GM18526 (cell line): Measurements from ENCODE around the gene MRPL40.

Experiments used
- POLR2A ChIP-seq: IDR thresholded peaks from 3 replicates; pipeline ENCODE4 v1.6.1; 2011; ENCODE audit not compliant: insufficient read length; ENCODE audit errors: extremely low read depth

Gene MRPL40

DNA sequence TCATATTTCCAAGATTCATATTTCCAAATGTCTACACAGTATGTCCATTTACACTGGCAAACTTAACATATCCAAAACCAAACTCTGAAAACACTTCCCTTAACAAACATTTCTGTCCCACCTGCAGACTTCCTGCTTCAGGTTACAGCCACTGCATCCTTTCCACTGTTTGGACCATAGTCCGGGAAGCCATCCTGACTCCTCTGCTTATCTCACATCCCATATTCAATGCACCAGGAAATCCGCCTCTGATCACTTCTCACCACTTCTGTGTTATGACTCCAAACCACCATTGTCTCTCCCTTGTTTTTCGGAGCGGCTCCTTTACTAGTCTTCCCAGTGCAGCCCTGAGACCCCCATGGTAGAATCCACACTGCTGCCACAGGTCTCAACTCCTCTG is 30.9 kb upstream of the MRPL40 start:
- no peak for TF ChIP-seq POLR2A

DNA sequence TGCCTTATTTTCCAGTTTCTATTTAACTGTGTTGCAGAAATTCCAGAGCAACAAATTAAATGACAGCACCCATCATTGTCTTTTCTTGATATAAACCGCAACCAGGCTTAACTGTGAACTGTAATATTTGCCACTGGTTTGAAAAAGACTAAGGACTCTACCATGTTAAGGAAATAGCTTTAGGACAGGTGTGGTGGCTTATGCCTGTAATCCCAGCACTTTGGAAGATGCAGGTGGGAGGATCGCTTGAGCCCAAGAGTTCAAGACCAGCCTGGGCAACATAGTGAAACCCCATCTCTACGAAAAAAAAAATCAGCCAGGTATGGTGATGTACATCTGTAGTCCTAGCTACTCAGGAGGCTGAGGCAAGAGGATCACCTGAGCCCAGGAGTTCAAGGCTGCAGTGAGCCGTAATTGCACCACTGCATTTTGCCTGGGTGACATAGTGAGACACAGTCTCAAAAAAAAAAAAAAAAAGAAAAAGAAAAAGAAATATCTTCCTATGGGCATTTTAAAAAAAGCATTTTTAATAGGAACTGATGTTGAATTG is 29.6 kb upstream of the MRPL40 start:
- no peak for TF ChIP-seq POLR2A

DNA sequence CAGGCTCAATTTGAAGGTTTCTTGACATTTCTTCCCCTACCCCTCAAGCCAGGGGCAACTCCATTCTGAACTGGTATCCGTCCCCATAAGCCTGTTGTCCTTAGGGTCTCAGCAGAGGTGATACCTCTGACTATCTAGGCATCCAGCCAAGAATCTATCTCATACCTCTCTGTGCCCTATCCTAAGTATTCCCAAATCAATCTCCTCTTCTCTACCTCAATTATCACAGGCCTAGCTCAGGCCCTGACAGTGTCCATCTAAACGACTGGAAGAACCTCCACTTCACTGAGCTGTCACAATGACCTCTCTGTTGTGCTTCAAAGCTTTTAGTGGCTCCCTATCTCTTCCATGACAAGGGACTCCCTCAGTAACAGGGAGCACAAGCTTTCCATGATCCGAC is 27.7 kb upstream of the MRPL40 start:
- no peak for TF ChIP-seq POLR2A

DNA sequence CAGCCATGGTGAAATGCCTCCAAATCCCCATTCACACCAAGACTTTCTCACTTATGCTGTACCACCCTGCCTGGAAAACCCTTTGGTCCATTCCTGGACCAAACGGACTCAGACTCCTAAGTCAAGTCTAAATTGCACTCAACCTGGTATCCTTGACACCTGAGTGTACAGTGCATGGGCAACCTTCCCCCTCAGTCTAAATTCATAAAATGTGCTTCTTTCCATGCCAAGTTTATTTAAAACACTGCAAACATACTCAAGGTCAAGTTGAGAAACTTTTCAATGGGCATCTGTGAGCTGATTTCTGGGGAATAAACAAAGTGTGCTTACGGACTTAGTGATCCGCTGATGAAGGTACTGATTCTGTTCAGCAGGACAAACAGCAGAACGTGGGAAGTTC is 27.2 kb upstream of the MRPL40 start:
- TF ChIP-seq POLR2A, result no peak

DNA sequence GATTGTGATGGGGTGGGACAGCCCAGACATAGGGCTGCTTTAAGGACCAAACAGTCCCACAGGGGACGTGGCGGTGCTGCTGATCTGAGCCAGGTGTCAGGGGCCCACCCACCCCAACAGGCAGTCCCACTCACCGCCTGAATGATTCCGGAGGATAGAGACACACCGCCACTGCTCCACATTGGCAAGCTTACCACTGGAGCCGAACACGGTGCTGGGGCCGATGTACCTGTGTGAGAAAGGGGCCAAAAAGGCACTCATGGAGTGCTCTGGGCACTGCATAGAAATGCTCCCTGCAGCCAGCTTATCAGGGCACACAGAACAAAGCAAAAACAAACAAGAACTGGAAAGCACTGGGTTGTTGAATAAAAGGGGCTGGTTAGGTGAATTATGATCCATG is 26.7 kb upstream of the MRPL40 start:
- TF ChIP-seq POLR2A, result no peak

DNA sequence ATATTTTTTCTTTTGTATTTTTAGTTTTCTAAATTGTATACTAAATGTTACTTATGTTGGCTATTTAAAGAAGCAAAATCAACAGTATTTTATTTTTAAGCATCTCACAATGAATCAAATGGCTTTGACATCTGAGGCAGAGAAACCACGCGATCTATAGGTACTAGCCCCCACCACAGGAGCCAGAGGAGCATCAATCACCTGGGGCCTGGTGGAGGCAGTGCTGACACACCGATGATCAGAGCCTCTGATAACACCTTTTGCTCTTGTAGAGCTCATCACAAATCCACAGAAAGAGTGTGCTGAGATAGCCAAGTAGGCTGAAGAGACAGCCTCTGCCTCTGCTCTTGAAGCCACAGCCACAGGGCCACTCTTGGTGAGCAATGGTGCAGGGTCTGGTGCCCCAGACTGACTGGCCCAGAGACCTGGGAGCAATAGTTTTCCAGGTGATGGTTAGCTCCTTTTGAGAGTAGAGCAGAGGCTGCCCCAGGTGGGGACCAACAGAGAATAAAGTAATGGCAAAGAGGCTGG is 26.0 kb upstream of the MRPL40 start:
- TF ChIP-seq POLR2A, result no peak

DNA sequence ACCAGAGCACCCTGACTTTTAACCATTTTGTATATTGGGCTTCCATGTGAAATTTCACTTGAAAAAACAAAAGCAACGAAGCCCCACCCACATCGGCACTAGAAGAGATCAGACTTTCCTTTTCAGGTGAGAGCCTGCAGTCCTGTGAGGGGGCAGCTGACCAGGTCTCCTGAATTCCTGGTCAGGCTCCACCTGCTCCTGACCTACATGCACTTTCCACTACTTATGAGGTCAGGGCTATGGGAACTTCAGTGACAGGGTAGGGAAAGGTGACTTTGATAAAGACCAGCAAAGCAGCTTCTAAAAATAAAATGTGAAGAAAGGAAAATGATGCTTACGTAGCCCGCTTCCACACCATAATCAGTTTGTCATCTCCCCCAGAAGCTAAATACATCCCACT is 25.5 kb upstream of the MRPL40 start:
- no peak for TF ChIP-seq POLR2A

DNA sequence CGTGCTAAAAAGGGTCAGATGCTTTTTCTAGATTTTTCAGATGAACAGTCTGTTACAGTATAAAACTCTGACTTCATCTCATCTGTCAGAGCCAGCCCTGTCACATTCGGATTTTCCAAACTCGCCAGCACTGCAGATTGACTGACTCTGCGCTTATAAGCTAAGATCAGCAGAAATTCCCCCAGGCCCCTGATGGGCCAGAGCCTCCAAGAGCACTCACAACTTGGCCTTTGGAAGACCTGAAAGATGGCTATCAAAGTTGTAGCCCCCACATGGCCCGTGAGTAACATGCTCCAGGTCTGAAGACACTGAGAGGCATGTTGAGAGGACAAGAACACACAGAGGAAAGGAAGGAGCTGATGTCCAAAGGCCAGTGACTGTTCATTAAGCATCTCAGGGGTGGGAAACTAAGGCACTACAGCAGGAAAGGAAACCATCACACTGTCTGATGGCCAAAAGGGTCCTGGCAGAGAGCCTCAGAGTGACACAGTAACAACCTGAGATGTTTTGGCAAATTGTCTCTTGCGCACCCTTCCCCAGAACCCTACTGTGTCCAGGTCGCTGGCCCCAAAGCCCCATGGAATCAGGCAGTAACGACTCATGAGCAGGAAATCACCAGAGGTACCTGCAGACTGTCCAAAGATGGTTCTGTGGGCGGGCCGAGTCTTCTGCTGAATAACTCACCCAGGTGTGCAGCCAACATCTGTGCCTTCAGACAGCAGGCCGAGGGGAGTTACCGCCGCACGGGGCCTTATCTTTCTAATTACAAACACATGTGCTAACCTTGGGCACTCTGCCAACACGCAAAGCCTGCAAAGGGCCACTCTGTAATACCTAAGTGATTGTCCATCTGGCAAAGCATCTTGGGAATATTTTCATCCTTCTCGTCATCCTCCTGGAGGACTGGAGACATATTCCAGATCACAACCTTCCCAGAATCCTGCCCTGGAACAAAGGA is 24.4 kb upstream of the MRPL40 start:
- TF ChIP-seq POLR2A, result no peak

DNA sequence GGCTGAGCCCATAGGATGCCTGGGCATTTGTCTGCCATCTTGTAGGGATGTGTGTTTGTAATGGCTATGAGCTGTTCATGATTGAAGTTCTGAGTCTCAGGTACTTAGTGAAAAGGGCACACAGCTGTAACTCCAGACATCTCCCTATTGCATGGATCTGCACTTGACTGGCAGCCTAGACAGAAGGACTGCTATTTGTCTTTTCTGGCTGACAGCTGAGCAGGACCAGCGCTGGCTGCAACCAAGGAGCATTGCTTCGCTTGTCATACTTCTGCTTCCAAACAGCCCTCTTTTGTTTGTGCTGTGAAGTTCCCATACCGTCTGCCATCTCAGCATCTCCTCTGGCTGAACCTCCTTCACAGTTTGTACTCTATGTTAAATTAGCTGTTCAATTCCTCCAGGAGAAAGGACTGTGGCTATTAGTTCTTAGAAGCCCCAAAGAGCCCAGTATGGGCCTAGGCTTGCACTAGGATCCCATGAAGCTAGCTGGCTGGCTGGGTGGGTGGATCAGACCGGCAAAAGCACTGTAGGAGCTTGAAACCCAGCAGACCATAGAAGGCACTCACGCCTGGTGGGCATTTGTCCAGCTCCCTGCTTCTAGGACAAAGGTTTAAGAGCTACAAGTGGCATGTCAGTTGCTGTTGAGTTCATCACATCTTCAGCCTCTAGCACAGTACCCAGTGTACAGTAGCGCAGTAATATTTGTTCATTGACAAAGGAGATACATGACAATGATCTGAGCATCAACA is 21.2 kb upstream of the MRPL40 start:
- no peak for TF ChIP-seq POLR2A

DNA sequence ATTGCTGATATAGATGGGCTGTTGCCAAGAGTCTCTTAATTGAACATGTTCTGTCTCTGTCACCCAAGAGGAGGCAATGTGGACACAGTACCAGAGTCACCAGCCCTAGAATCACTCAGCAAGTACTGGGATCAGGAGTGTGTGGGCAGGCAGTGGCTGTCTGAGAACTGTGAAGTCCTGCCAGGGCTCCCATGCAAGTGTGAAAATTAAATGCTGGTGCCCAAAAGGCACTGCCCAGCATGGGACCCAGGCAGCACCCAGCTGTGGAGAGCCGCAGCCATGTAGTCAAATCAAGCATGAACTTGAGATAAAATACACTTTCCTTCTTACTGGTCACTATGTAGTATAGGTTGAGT is 20.7 kb upstream of the MRPL40 start:
- TF ChIP-seq POLR2A, result no peak

DNA sequence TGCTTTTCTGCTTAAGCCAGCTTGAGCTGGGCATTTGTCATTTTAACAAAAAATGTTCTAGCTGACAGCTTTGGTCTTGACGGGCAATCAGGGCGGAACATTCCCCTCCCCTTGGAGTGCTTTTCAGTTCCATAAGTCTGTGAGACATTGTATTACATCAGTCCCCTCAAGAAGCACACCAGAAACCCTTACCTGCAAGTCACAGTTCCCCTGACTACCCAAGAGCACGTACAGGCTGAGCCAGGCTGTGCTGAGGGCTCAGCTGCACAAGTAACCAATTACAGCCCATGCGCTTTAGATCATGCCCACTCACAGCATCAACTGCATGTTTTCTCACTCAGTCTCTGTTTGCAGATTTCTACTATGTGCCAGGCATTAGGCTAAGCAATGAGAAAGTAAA is 19.9 kb upstream of the MRPL40 start:
- TF ChIP-seq POLR2A, result no peak

DNA sequence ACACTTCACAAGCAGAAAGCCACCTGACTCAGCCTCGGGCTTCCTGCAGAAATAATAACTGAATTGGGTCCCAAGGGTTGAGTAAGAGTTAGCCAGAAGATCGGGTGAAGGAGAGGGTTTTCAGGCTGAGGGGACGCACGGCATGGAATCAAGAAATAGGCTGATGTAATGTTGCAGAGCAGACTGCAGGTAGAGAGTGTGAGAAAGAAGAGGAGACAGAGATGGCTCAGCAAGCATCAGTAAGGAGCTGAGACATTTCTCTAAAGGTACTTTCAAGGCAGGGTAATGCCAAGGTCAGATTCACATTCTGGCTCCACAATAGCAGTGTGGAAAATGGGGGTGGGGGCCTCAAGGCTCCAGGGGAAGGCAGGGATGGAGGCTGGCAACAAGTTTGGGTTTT is 19.4 kb upstream of the MRPL40 start:
- TF ChIP-seq POLR2A, result no peak

DNA sequence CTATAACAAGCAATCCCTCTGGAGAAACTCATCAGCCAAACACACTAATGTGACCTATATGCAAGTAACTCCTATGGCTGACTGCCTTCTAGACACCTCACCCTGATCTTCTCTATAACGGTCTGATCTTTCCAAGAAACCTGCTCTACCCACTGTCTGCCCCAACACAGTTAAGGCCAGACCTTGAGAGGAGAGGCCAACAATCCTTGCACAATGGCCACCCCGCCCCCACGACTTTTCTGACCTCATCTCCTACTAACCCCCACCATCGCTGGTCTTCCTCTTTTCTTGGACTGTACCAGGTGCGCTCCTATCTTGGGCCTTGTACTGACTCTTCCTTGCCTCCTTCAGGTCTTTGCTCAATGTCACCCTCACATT is 13.3 kb upstream of the MRPL40 start:
- TF ChIP-seq POLR2A, result no peak

DNA sequence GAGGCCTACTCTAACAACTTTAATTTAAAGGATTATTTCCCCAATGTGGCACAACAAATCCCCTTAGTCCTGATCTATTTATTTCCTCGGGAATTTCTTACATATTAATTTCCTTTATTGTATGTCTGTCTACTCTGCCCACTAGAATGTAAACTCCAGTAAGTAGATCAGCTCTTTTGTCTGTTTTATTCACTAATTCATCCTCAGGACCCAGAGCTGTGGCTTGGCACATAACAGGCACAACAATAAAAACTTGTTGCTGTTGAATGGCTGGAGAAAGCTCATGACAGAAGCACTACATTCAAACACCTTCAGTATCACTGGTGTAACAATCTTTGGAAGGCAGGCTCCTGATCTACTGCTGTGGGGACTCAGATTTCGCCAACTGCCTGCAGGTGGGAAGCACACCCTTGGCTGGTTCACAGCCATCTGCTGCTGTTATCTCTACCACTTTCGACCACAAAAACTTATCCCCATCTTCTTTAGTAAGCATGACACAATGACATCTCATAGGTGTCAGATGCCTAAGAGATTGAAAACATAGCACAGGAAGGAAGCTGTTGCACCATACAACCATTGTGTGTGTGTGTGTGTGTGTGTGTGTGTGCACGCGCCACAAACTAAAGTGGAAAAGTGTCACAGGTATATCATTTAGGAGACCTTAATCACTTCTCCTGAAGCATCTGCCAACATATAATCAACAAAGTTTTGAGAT is 12.7 kb upstream of the MRPL40 start:
- TF ChIP-seq POLR2A, result no peak

DNA sequence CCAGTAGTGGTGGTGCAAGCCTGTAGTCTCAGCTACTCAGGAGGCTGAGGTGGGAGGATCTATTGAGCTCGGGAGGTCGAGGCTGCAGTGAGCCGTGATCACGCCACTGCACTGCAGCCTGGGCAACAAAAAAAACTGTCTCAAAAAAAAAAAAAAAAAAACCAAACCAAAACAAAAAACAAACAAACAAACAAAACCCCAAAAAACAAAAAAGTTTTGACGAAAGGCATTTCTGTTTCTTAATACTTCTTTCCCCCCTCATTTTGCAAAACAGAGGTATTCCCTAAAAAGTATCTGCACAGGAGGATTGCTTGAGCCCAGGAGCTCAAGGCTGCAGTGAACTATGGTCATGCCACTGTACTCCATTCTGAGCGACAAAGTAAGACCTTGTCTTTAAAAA is 12.0 kb upstream of the MRPL40 start:
- no peak for TF ChIP-seq POLR2A

DNA sequence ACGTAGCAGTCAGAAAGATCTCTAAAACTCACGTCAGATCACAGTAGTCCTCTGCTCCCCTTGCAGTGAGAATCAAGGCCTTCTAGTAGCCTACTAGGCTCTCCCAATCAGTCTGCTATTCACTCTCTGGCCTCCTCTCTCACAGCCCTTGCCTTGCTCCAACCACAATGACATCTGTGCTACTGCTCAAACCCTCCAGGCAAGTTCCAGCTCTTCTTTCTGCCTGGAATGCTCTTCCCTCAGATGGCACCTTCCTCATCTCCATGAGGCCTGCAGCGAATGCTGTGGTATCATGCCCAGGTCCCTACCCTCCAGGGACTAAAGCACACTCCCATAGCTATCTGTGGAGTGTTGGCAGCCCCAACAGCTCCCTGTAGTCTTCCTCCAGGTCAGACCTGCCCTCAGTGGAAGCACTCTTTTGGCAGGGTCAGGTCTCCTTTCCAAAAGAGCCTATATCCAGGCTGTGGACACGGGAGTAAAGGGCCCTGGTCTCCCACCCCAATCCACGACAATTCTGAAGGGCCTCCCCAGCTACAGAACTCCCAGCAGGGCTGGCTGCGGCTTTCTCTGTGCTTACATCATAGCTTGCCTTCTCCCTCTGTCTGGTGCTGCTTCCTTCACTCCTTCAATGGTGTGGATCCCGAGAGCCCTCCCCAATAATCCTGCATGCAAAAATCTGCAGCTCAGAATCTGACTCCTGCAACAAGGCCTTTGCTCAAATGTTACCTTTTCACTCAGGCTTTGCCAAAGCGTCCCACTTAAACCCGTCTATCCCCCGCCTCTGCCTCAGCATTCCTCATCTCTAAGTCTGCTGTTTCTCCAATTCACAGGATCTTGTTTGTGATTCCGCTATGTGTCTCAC is 9.7 kb upstream of the MRPL40 start:
- TF ChIP-seq POLR2A, result no peak
